GM12878 (cell line): ENCODE results near the gene LIX1L. TPM values are rescaled to one million over a fixed set of nuclear protein-coding genes. Genes with fewer than 3 reads are reported as not detected.

Source experiments
- CBX5 ChIP-seq: sonication (generic); IDR thresholded peaks from 2 replicates; pipeline ENCODE4 v1.6.1; 2016; ENCODE audit warnings: low read depth, moderate library complexity, mild to moderate bottlenecking, inconsistent platforms
- ETV6 ChIP-seq, 2 experiments: fragments of 450-650 bp in 1 of 2; IDR thresholded peaks in 1 of 2; conservative IDR thresholded peaks in 1 of 2; 2 replicates each; pipeline ENCODE4 v1.6.1; 2014; ENCODE audit warnings: antibody characterized with exemption in 1 of 2, borderline replicate concordance in 1 of 2, low read depth in 1 of 2, mild to moderate bottlenecking in 1 of 2, moderate library complexity in 1 of 2
- EZH2 ChIP-seq: IDR thresholded peaks from 2 replicates; pipeline ENCODE4 v1.6.1; 2012; ENCODE audit warnings: low read depth, mild to moderate bottlenecking, control low read depth, inconsistent platforms, low read length, borderline replicate concordance; ENCODE audit not compliant: control insufficient read depth
- FOXM1 ChIP-seq: IDR thresholded peaks from 2 replicates; pipeline ENCODE4 v1.6.1; 2012; ENCODE audit warnings: low read depth, mild to moderate bottlenecking, inconsistent platforms, low read length, moderate library complexity
- GABPA ChIP-seq: IDR thresholded peaks from 2 replicates; pipeline ENCODE4 v1.6.1; 2014; ENCODE audit warnings: antibody characterized with exemption, low read depth, mild to moderate bottlenecking, inconsistent platforms
- GATAD2B ChIP-seq: fragments of 450-650 bp; conservative IDR thresholded peaks from 2 replicates; pipeline ENCODE4 v1.6.1; 2017; ENCODE audit warnings: low read depth, mild to moderate bottlenecking, moderate library complexity
- HDAC6 ChIP-seq: fragments of 200-600 bp; sonication (generic); IDR thresholded peaks from one replicate; pipeline ENCODE4 v1.8.0; 2017; ENCODE audit warnings: antibody characterized with exemption; ENCODE audit not compliant: unreplicated experiment
- IRF4 ChIP-seq: IDR thresholded peaks from 2 replicates; pipeline ENCODE4 v1.6.1; 2011; ENCODE audit warnings: low read depth, low read length
- MTA3 ChIP-seq: IDR thresholded peaks from 2 replicates; pipeline ENCODE4 v1.6.1; 2012; ENCODE audit warnings: low read length, inconsistent platforms, borderline replicate concordance
- MYB ChIP-seq: fragments of 150-350 bp; IDR thresholded peaks from 2 replicates; pipeline ENCODE4 v1.6.1; 2014; ENCODE audit warnings: mild to moderate bottlenecking, low read depth, low read length, borderline replicate concordance
- NR2C2 ChIP-seq: IDR thresholded peaks from 2 replicates; pipeline ENCODE4 v1.6.1; 2011; ENCODE audit warnings: borderline replicate concordance, low read depth; ENCODE audit not compliant: control insufficient read depth, insufficient read length
- POLR2AphosphoS5 ChIP-seq: IDR thresholded peaks from 2 replicates; pipeline ENCODE4 v1.6.1; 2011; ENCODE audit warnings: mild to moderate bottlenecking, low read length, inconsistent platforms
- SREBF1 ChIP-seq: IDR thresholded peaks from 2 replicates; pipeline ENCODE4 v1.6.1; 2012; ENCODE audit warnings: mild to moderate bottlenecking, low read length
- USF1 ChIP-seq: IDR thresholded peaks from 2 replicates; pipeline ENCODE4 v1.6.1; 2011; ENCODE audit warnings: borderline replicate concordance, low read depth, mild to moderate bottlenecking, moderate library complexity, mixed read lengths, low read length; ENCODE audit not compliant: insufficient read depth; ENCODE audit errors: extremely low read length
- ZBED1 ChIP-seq: IDR thresholded peaks from 2 replicates; pipeline ENCODE4 v1.6.1; 2016; ENCODE audit warnings: borderline replicate concordance
- ZBTB4 ChIP-seq: fragments of 450-650 bp; formaldehyde crosslinking; IDR thresholded peaks from 2 replicates; pipeline ENCODE4 v1.4.0; 2022; ENCODE audit warnings: mild to moderate bottlenecking, moderate library complexity
- ZNF217 ChIP-seq: fragments of 450-650 bp; IDR thresholded peaks from 2 replicates; pipeline ENCODE4 v1.6.1; 2017; ENCODE audit warnings: antibody characterized with exemption, mild to moderate bottlenecking
- ZNF592 ChIP-seq: fragments of 450-650 bp; IDR thresholded peaks from 2 replicates; pipeline ENCODE4 v1.6.1; 2017; ENCODE audit warnings: mild to moderate bottlenecking, moderate library complexity
- polyA plus RNA-seq, 11 experiments: library from polyadenylated mRNA; depleted of rRNA in 4 of 11; unstranded in 6 of 11; stranded (reverse) in 5 of 11; fragments of >200 nt; fragmentation: Nextera tagmentation in 4 of 11; fragmentation: Illumina TruSeq in 1 of 11; extraction: Ambion mirVana in 4 of 11; extraction: Trizol in 1 of 11; gene quantifications; 1 replicate in 1 of 11; 2 replicates in 10 of 11; pipeline versions ENCODE4 v1.2.1 to v1.2.3, GENCODE V29; 2011 to 2016; ENCODE audit warnings: inconsistent platforms in 2 of 11, missing spikeins in 2 of 11, low read depth in 1 of 11
- total RNA-seq, 4 experiments: library from RNA; depleted of rRNA in 3 of 4; stranded (reverse); fragments of >200 nt in 3 of 4; fragmentation: Illumina TruSeq in 1 of 4; extraction: Trizol in 1 of 4; gene quantifications; 2 replicates each; pipeline versions ENCODE4 v1.2.1 to v1.2.3, GENCODE V29; 2013 to 2021

The LIX1L gene
- total and polyA plus RNA-seq, 10 of the 15 experiments (the other 5 are each of a cell fraction or from before 2014, with no cell fraction given): 5.5 to 48.2 (median 15.3) TPM

GRCh38 chr1:145927063-145927886, 30.5 kb downstream of the LIX1L start, which contains the start of gene RBM8A (continued):
- TF ChIP-seq EZH2 (no peak), ZNF592 (no peak), MTA3 (0 out of 2 replicates have a peak, but pooled peaks have one; percentile 30), GABPA (peak; percentile 83), IRF4 (no peak), ZBTB4 (CRISPR knock-in tag) (no peak), USF1 (no peak), SREBF1 (peak; percentile 51; the same call in 1 of the 2 replicates), POLR2AphosphoS5 (peak; percentile 96), HDAC6 (no peak), GATAD2B (0 out of 2 replicates have a peak, but pooled peaks have one; percentile 48), CBX5 (no peak), NR2C2 (peak; percentile 75), ZNF217 (no peak), ZBED1 (peak; percentile 55; the same call in 1 of the 2 replicates), MYB (no peak), FOXM1 (0 out of 2 replicates have a peak, but pooled peaks have one; percentile 48), ETV6 (conservative IDR thresholded peaks at IDR 0.05 in 1 of 2, IDR thresholded peaks at IDR 0.05 in 1 of 2; ENCODE audit: borderline replicate concordance in 1 of 2, low read depth in 1 of 2) (peak in 1 of 2 experiments; percentile 20; a peak in 1 of 4 replicates)
